RPMI7951 (cell line): ENCODE measurements around the gene CAND2. TPM values are rescaled to one million over a fixed set of nuclear protein-coding genes. Genes with fewer than 3 reads are reported as not detected.
"Not testable (repeated sequence)": the region's sequence is repeated elsewhere in the genome, so short reads cannot be mapped to it uniquely, and the experiment has no call there.

Experiments
- DNase-seq: peaks from one replicate; pipeline ENCODE4 v3.0.0-alpha.2; 2012; ENCODE audit warnings: low read depth
- total RNA-seq: library from RNA; depleted of rRNA; stranded (reverse); fragments of >200 nt; shearing (Covaris generic); gene quantifications from 2 replicates; pipeline ENCODE4 v1.2.3, GENCODE V29; 2014

CAND2 gene
- total RNA-seq, 1 experiment from 2014 or later = under 0.01 TPM

DNA sequence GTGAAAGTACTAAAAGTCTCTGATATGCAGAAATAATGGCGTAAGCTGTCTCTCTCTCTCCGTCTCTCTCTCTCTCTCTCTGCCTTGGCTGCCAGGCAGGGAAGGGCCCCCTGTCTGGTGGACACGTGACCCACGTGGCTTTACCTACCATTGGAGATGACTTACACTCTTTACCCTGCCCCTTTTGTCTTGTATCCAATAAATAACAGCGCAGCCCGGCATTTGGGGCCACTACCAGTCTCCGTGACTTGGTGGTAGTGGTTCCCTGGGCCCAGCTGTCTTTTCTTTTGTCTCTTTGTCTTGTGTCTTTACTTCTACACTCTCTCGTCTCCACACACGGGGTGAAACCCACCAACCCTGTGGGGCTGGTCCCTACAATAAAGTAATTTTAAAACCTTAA is 25.2 kb upstream of the CAND2 start:
- DNase-seq = no peak

DNA sequence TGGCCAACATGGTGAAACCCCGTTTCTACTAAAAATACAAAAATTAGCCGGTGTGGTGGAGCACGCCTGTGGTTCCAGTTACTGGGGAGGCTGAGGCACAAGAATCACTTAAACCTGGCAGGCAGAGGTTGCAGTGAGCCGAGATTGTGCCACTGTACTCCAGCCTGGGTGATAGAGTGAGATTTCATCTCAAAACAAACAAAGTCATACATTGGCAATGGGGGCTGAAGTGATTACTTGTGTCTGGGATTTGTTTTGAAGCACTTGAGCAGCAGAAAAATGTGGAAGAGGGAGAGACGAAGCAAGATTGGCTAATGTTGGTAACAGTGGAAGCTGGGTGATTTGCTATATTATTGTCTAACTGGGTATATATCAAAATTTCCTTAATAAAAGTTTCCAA is 24.0 kb upstream of the CAND2 start:
- DNase-seq = no peak

DNA sequence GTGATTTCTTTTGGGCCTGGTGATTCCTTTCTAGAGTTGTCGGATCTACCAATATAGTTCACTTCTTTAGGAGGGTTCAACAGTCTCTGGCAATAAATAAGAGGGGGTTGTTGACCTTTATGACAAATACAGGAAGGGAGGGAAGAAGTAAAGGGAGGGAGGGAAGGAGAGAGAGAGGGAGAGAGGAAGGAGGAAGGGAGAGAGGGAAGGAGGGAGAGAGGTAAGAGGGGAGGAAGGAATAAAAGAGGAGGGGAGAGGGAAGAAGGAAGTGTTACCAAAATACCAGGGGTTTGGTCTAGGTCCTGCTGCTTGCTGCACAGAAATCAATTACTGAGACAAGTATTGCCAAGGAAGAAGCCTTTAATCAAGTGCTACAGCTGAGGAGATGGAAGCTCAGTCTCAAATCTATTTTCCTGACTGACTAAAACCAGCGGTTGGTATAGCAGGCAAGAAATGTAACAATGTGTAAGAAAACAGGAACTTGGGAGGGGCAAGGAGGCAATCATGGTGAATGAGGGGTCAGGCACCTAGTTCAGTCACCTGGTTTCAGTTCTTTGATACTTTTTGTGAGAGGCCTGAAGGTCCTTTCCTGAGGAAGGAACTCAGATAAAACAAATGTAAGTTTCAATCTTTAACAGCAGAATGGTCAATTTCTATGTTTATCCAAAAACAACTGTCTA is 23.3 kb upstream of the CAND2 start:
- no peak for DNase-seq

DNA sequence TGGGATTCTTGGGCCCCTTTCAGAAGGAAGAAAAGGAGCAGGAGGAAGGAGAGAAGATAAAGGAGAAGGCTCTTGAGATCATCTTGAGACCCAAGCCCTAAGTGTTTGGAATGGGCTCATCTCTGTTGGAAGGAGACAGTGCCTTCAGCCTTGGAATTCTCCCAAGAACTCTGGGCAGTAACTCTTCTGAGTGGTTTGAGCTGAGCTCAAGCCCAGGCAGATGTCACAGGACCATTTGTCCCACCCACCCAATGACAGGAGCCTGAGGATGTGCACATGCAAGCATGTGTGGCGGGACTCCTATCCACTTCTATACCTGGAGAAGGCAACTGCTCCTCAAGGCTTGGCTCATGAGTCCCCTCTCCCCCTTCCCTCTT is 22.8 kb upstream of the CAND2 start:
- DNase-seq = no peak

DNA sequence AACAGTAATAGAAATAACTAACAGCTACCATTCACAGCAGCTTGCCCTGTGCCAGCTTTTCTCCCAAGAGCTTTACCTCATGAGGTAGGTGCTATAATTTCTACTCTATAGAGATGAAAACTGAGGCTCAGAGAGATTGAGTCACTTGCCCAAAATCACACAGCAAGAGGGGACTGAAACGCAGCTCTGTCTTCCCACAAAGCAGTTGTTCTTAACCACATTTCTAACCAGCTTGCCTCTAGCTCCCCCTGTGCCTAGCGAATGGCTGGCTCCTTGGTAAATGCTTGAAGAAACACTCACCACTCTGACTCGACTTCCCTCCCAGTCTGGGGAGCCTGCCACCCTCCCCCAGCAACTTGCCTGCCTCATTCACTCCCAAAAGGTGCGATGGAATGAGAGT is 21.9 kb upstream of the CAND2 start:
- no peak for DNase-seq

DNA sequence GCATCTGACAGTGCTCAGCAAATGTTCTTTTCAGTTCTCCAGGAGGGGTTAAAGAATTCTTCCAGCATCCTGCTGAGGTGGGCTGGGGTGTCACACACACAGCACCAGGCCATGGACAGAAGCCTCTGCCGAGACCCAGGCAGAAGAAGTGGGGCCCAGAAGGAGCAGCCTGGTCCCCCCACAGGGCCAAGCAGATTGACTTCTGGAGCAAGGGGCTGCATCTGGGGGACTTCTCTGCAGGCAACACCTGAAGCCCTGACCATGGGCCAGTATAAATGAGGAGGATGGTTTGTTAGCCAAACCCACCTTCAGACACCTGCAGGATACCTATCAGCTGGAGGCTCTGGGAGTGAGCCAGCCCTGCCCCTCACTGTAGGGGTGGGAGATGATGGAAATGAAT is 21.3 kb upstream of the CAND2 start:
- no peak for DNase-seq

DNA sequence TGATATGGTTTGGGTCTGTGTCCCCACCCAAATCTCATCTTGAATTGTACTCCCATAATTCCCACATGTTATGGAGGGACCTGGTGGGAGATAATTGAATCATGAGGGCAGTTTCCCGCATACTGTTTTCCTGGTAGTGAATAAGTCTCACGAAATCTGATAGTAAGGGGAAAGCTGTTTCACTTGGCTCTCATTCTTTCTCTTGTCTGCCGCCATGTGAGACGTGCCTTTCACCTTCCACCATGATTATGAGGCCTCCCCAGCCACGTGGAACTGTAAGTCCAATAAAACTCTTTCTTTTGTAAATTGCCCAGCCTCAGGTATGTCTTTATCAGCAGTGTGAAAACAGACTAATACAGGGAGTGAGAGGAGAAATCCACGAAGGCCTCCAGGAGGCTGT is 20.5 kb upstream of the CAND2 start:
- not testable (repeated sequence) for DNase-seq

DNA sequence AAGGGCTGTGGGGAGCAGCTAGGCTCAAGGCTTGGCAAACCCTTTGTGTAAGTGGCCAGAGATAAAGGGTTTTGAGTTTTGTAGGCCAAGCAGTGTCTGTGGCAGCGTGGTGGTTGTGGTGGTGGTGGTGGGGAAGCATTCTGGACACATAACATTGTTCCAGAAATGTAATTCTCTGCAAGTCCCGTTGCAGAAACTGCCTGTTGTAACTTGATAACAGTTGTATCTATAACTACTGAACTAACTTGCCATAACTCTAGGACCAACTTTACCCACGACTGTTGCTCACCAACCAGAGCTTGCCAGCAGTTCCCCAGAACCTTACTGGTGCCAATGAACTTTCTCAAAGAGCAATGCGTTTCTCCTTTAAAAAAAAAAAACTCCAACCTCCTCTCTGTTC is 19.3 kb upstream of the CAND2 start:
- no peak for DNase-seq

DNA sequence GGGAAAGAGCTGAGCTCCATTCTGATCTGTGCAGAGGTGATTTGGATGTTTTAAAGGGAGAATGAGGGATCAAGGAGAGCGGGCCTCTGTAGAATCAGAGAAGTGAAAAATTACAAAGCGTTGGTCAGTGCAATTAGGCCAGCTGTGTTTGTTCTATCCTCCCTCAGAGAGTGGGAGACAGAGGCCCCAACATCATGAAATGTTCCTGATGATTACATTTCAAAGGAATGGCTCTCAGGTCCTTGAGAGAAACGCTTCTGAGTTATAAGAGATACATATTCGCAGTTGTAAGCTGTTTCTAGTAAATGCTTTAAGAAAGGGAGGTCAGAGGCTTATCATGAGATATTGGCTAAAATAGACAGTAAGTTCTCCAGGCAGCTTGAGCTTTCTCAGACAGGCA is 15.7 kb upstream of the CAND2 start:
- no peak for DNase-seq

DNA sequence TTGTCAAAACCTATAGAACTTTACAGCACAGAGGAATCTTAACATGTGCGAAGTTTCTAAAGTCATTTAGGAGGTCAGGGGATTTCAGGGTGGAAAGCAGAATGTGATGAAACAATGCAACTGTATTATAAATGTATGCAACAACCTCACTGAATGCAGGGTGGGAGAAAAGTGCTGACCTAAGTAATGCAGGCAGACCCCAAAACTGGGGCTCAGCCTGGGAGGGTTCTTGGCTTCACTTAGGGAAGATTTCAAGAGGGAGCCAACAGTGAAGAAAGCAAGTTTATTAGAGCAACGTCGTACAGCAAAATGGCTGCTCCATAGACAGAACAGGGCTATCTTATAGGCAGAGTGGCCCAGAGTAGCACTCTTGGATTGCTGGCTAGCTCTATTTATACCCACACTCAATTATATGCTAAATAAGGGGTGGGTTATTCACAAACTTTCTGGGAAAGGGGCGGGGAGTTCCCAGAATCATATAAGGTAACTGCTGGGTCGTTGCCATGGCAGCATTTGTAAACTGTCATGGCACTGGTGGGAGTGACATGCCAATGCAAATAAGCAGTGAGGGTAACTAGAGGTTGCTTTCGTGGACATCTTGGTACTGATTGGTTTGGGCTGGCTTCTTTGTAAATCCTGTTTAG is 14.2 kb upstream of the CAND2 start:
- peak; percentile 28 for DNase-seq

DNA sequence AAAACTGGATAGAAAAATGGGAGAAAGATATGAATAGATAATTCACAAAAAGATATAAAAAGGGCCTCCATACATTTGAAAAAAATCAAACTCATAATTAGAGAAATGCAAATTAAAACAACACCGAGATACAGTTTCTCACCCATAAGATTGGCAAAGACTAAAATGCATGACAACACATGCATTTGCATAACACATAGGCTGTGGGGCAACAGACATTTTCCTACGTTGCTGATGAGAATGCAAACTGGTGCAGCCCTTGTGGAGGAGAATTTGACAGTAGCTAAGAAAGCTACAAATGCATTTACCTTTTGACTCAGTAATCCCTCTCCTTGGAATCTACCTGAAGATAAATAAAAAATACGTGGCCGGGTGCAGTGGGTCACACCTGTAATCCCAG is 11.4 kb upstream of the CAND2 start:
- no peak for DNase-seq

DNA sequence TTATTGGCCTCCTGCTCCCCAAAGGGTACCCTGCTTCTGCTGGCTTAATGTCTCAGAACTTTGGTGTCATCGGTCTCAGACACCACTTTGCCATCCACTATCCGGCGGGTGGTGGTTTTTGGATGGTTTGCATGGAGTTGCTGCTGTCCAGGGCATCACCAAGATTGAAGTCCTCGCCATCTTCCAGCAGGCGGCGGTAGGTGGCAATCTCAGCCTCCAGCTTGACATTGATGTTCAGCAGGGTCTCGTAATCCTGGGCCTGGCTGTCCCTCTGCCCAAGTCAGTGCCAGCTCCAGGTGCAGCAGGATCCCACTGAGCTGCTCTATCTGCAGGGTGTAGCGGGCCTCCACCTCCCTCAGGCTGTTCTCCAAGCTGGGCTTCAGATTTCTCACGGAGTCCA is 9.1 kb upstream of the CAND2 start:
- DNase-seq = peak; percentile 38

DNA sequence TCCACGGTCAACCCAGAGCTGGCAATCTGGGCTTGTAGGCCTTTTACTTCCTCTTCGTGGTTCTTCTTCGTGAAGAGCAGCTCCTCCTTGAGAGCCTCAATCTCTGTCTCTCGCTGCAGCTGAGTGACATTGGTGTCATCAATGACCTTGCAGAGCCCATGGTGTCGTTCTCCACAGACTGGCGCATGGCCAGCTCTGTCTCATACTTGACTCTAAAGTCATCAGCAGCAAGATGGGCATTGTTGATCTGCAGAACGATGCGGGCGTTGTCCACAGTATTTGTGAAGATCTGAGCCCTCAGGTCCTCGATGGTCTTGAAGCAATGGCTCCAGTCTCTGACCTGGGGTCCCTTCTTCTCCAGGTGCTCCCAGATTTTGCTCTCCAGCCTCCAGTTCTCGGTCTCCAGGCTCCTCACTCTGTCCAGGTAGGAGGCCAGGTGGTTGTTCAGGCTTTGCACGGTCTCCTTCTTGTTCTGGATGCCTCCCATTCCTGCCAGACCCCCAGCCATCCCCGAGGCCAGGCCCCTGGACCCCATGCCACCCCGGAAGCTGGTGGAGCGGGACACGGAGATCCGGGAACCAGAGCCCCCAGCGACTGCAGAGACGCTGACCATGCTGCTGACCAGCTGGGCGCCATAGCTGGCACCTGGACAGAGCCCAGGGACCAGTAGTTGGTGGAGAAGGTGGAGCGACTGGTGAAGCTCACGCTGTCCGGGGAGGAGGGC is 8.4 kb upstream of the CAND2 start:
- DNase-seq = not testable (repeated sequence)

DNA sequence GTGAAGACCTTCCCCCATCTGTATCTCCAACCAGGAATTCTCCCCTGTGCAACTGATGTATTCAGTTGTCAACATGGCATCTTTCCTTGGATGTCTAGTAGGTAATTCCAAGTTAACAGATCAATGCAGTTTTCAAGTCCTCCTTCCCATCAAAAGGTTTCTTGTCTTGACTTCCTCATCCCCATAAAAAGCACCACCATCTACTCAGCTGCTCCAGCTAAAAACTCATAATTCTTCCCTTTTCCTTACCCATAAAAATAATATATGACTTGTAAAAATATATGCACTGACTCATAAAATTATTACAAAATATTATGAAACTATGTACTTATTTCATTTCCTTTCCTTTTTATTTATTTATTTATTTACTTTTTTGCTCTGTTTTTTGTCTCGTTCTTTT is 5.0 kb upstream of the CAND2 start:
- no peak for DNase-seq

DNA sequence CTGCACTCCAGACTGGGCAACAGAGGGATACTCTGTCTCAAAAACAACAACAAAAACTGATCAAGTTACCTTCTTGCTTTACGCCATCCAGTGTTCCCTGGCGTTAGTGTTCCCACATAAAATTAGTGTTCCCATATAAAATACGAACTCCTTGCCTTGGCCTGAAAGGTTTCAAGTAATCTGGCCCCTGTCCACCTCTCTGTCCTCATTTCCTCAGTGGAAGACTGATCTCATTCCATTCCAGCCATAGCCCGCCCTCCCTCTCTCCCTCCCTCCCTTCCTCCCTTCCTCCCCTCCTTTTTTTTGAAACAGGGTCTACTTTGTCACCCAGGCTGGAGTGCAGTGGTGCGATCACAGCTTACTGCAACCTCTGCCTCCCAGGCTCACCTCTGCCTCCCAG is 2.8 kb upstream of the CAND2 start:
- no peak for DNase-seq

DNA sequence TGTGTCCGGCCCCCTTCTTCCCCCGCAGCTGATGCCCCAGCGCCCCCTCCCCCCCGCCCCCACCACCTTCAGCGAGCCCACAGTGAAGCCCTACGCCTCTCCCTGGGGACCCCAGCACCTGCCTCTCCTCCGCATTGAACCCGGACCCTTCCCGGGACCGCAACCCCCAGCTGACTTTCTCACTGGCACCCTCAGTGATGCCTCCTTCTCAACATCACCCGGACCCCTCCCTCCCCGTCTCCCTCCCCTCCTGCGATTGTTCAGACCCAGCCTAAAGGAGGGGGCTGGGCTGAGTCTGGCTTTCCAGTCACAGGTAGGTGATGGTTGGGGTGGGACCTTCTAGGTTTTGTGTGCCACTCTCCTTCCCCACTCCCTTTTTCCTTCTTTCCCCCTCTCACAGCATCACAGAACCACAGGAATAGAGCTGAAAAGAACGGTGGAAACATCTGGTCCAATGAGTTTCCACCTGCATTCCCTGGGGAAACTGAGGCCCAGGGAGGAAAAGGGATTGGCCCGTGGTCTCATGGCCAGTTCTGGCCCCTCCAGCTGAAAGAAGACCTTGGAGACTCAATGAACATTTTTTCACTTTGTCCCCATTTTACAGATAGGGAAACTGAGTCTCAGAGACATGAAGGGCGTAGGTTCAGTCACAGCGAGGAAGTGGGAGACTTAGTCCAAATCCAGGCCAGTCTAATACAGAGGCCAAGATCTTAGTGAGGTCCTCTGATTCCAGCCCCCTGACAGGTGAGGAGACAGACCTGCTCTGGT is 828 bp downstream of the CAND2 start:
- DNase-seq = no peak

DNA sequence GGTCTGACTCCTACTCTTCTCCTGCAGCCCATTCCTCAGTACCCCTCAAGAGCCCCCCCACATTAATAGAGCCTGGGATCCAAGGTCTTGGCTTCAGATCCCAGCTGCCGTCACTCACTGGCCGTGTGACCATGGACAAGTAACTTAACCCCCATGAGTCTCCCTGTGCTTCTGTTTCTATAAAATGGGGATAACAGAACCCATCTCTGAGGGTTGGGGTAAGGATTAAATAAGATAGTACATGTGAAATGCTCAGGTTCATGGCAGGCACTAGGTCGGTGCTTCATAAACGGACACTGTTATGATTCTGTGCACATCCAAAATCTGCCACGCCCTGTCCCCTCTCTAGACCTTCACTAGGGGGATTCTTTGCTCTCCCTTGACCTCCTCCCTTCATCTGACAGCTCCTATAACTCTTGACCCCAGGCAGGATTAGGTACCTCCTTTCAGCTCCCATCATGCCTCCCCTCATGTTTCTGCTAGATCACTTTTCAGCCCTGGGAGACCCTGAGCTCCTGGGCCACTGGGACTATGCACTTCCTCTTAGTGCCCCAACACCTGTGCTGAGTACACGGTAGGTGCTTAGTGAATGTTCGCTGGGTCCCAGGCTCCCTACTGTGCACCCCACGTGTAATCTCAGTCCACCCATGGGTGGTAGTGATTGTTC is 1.5 kb downstream of the CAND2 start:
- no peak for DNase-seq

DNA sequence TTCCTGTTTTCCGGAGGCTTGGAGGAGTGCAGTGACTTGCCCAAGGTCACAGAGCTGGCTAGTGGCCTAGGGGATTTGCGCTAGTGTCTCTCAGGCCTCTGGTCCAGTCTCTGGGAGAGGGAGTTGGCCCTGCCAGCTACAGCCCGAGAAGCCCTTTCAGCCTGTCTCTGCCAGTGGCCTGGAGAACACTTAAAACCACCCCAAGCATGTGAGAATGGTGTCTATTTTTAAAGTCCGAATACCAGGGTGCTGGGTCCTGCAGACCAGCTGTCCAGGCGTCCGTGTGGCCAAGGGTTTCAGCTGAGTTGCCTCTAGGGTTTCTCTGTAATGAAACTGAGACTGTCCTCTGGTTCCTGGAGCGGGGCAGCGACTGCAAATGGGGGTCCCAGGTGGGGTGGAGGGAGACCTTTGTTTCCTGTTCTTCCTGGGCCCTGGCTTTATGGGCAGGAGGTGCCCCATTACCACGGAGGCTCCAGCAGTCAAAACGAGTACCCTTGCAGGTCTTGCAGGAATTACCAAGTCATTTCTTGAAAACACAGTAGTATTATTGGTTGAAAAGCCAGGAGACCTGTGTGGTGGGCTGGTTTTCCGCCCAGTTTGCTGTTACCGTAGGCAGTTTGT is 2.2 kb downstream of the CAND2 start:
- no peak for DNase-seq

DNA sequence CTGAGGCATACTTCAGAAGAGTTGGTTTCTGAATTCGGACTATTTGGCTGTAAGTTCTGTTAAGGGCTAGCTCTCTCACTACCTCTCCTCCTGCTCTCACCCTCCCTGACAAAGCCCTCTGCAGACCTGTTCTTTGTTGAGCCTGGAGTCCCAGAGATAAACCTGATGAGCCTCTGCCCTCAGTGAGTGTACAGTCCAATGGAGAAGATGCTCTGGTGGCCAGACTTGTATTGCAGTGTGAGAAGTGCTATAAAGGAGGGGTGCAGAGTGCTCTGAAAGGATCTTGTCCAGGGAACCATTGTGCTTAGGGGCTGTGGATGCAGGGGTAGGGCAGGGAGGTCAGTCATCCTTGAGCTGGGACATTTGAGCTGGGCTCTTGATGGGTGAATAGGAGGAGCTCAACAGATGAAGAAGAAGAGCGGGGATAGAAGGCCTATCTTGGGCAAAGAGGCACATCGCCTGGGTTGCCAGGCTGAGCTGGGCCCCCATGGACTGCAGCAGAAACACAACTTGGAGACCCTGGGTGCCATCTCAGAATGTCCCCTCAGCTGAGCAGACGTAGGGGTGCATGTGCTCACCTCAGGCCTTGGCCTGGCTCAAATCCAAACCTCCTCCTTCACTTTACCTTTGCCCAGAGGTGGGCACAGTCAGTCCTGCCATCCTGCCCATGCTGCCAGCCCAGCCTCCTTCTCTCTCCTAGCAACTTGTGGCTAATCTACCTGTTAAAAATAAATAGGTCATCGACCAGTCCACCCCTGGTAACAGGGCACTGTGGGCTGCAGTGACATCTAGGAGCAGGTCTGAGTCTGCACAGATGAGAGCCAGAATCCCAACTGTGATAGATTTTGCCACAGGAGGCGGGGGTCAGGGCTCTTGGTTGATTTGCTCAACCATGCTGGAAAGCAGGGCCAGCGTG is 3.3 kb downstream of the CAND2 start:
- no peak for DNase-seq

DNA sequence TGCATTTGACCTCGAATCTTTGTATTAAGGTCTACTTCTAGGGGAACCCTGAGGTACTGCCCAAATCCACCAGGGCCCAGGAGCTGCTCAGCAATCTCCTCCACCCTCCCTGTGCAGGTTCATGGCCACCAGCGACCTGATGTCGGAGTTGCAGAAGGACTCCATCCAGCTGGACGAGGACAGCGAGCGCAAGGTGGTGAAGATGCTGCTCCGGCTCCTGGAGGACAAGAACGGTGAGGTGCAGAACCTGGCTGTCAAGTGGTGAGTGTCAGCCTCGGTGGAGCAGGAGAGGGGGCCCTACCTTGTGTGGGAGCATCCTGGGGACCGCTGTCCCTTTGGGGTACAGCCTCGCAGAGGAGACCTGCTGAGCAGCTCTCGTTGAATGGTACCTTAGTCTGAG is 6.9 kb downstream of the CAND2 start:
- no peak for DNase-seq
